ENCODE results near the gene PDS5B. TPM values are rescaled to one million over a fixed set of nuclear protein-coding genes. Genes with fewer than 3 reads are reported as not detected.

PDS5B gene
- total RNA-seq, 4 donors from 2014 or later: 10.0 to 91.3 (median 32.1) TPM

GRCh38 chr13:32616883-32617511 lies 30.7 kb downstream of the PDS5B start:
- intact Hi-C loops (cut with DNase I; ENCODE audit: low total_unique reads): no loop called here
- WGBS, 2 donors (ENCODE audit: low coverage in 1 of 2): 80 to 91% methylated on average over 4 to 5 of the region's 5 CpGs
- no peaks in the 10 kb centered on the region for H3K27me3 ChIP-seq

GRCh38 chr13:32622827-32623226 lies 36.6 kb downstream of the PDS5B start:
- no peak overlapping the region for H3K27ac ChIP-seq
- no peak overlapping the region for H3K4me3 ChIP-seq
- H3K4me1 ChIP-seq: peaks cover 0 to 28% (median 0%) of the 10 kb centered on the region in 4 donors
- in situ Hi-C loops (cut with MboI; ENCODE audit: low pct_ligation_motif_present in 1 of 4, low pct_unique_long_range_greater_than_20kb in 1 of 4, low sequenced_read_pairs in 3 of 4): no loop called here
- no peak for TF ChIP-seq EP300 (IDR thresholded peaks at IDR 0.05; ENCODE audit: low read depth)
- no peak for TF ChIP-seq POLR2A (IDR thresholded peaks at IDR 0.05)
- no peak for TF ChIP-seq POLR2AphosphoS5 (IDR thresholded peaks at IDR 0.05)
- TF ChIP-seq CTCF (IDR thresholded peaks at IDR 0.05): no peak
- no peak for DNase-seq
- no peaks in the 10 kb centered on the region for H3K36me3 ChIP-seq
- H3K27me3 ChIP-seq: no peaks in the 10 kb centered on the region
- intact Hi-C loops (cut with DNase I; ENCODE audit: low total_unique reads): no loop called here
- peaks cover 5 to 8% of the 10 kb centered on the region in 2 donors for H3K9me3 ChIP-seq
- 90 to 94% methylated on average over 2 to 3 of the region's 3 CpGs for WGBS, 2 donors (ENCODE audit: low coverage in 1 of 2)

More at GRCh38 chr13:32616883-32617511, 30.7 kb downstream of the PDS5B start:
- H3K4me3 ChIP-seq: no peak overlapping the region
- TF ChIP-seq POLR2A (IDR thresholded peaks at IDR 0.05) (no peak), CTCF (IDR thresholded peaks at IDR 0.05) (no peak), EP300 (IDR thresholded peaks at IDR 0.05; ENCODE audit: low read depth) (no peak), POLR2AphosphoS5 (IDR thresholded peaks at IDR 0.05) (no peak)
- H3K36me3 ChIP-seq: no peaks in the 10 kb centered on the region
- in situ Hi-C loops (cut with MboI; ENCODE audit: low pct_ligation_motif_present in 1 of 4, low pct_unique_long_range_greater_than_20kb in 1 of 4, low sequenced_read_pairs in 3 of 4): no loop called here
- DNase-seq: no peak
- no peak overlapping the region for H3K27ac ChIP-seq
- no peaks in the 10 kb centered on the region for H3K4me1 ChIP-seq
- no peaks in the 10 kb centered on the region for H3K9me3 ChIP-seq

DNA sequence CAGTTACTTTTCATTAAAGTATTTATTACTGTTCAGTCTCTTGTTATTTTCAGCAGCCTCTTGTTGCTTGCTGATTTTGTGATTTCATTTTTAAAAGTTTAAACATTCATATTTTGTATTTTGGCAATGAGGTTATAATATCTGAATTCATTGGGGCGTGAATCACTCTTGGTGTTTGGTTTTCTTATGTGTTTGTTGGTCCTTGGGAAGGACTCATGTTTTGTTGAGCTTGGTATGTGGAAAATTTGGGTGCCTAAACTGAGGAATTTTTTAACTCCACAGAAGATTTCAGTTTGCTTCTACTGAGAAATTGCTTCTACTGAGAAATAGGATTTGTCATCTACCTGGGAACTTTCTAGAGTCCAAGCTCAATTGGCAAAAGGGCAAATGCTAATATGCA lies 38.2 kb downstream of the PDS5B start:
- H3K4me3 ChIP-seq: no peak overlapping the region
- no peak for DNase-seq
- H3K4me1 ChIP-seq: peaks cover 0 to 32% (median 0%) of the 10 kb centered on the region in 4 donors
- H3K36me3 ChIP-seq: no peaks in the 10 kb centered on the region
- H3K27ac ChIP-seq: no peak overlapping the region
- no peaks in the 10 kb centered on the region for H3K27me3 ChIP-seq
- intact Hi-C loops (cut with DNase I; ENCODE audit: low total_unique reads) (no loop called here), in situ Hi-C loops (cut with MboI; ENCODE audit: low pct_ligation_motif_present in 1 of 4, low pct_unique_long_range_greater_than_20kb in 1 of 4, low sequenced_read_pairs in 3 of 4) (no loop called here)
- WGBS, 2 donors (ENCODE audit: low coverage in 1 of 2): 80 to 84% methylated on average over 1 of the region's 1 CpG
- no peak for TF ChIP-seq POLR2AphosphoS5 (IDR thresholded peaks at IDR 0.05)
- H3K9me3 ChIP-seq: peaks cover 5 to 8% of the 10 kb centered on the region in 2 donors

- 0 to 52% methylated on average over 1 of the region's 1 CpG for WGBS, 2 donors (ENCODE audit: low coverage in 1 of 2)
- no peak for TF ChIP-seq CTCF (IDR thresholded peaks at IDR 0.05)
- no peak overlapping the region for H3K4me3 ChIP-seq
- no peaks in the 10 kb centered on the region for H3K27me3 ChIP-seq
- intact Hi-C loops (cut with DNase I; ENCODE audit: low total_unique reads) (no loop called here), in situ Hi-C loops (cut with MboI; ENCODE audit: low pct_ligation_motif_present in 1 of 4, low pct_unique_long_range_greater_than_20kb in 1 of 4, low sequenced_read_pairs in 3 of 4) (no loop called here)
- H3K4me1 ChIP-seq: peaks cover 0 to 44% (median 1%) of the 10 kb centered on the region in 4 donors
- peaks cover 4% of the 10 kb centered on the region in 2 donors for H3K9me3 ChIP-seq
- H3K36me3 ChIP-seq: no peaks in the 10 kb centered on the region
- H3K27ac ChIP-seq: no peak overlapping the region
- no peak for DNase-seq
These were observed 41.5 kb downstream of the PDS5B start for GRCh38 chr13:32627793-32628192.

DNA sequence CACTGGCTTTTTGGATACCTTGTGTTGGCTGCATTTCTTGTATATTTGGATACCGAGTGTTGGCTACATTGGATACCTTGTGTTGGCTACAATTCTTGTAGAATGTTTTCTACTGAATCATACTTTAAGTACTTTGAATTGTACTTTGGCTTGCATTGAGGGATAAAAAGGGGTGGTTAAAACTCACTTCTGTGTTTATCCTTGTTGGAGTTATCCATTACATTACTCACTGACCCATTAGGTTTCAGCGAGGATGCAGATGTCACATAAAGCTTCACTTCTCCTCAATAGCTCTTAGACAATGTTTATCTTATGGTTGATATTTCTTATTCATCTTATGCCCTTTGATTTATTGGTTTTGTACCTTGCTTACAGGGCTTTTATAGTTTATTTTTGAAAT lies 43.1 kb downstream of the PDS5B start:
- intact Hi-C loops (cut with DNase I; ENCODE audit: low total_unique reads): no loop called here
- no peaks in the 10 kb centered on the region for H3K9me3 ChIP-seq
- DNase-seq: no peak
- H3K27me3 ChIP-seq: no peaks in the 10 kb centered on the region
- 75 to 78% methylated on average over 2 of the region's 2 CpGs for WGBS, 2 donors (ENCODE audit: low coverage in 1 of 2)
- no peaks in the 10 kb centered on the region for H3K36me3 ChIP-seq
- H3K4me1 ChIP-seq: peaks cover 0 to 54% (median 4%) of the 10 kb centered on the region in 4 donors
- TF ChIP-seq POLR2AphosphoS5 (IDR thresholded peaks at IDR 0.05) (no peak), EP300 (IDR thresholded peaks at IDR 0.05; ENCODE audit: low read depth) (no peak), CTCF (IDR thresholded peaks at IDR 0.05) (no peak), POLR2A (IDR thresholded peaks at IDR 0.05) (no peak)
- no peak overlapping the region for H3K4me3 ChIP-seq
- no peak overlapping the region for H3K27ac ChIP-seq
- in situ Hi-C loops (cut with MboI; ENCODE audit: low pct_ligation_motif_present in 1 of 4, low pct_unique_long_range_greater_than_20kb in 1 of 4, low sequenced_read_pairs in 3 of 4): no loop called here
